Smooth muscle cell (in vitro differentiated cells): ENCODE data around the gene MTHFSD. TPM values are rescaled to one million over a fixed set of nuclear protein-coding genes. Genes with fewer than 3 reads are reported as not detected.
A peak's percentile ranks its signal among the peaks of the same experiment; 100 is the strongest.

Experiments used
- DNase-seq: peaks from one replicate; lab custom pipeline; 2025; ENCODE audit not compliant: unreplicated experiment; lab: John Stamatoyannopoulos, UW
- H2AFZ ChIP-seq: fragments of 200-600 bp; sonication (generic); 2 replicates; pipeline ENCODE4 v1.6.0; 2016; ENCODE audit warnings: antibody characterized with exemption, low read depth, mild to moderate bottlenecking
- H3F3A ChIP-seq: fragments of 200-600 bp; sonication (generic); 2 replicates; pipeline ENCODE4 v1.6.0; 2017; ENCODE audit warnings: antibody characterized with exemption, low read depth
- H3K27ac ChIP-seq: fragments of 200-600 bp; sonication (generic); 2 replicates; pipeline ENCODE4 v1.5.1; 2016; ENCODE audit warnings: low read depth, mild to moderate bottlenecking
- H3K27me3 ChIP-seq: fragments of 200-600 bp; sonication (generic); 2 replicates; pipeline ENCODE4 v1.6.1; 2016; ENCODE audit warnings: low read depth, mild to moderate bottlenecking
- H3K36me3 ChIP-seq: fragments of 200-600 bp; sonication (generic); 2 replicates; pipeline ENCODE4 v1.5.1; 2016; ENCODE audit warnings: low read depth
- H3K4me1 ChIP-seq: fragments of 200-600 bp; sonication (generic); 2 replicates; pipeline ENCODE4 v1.5.1; 2016; ENCODE audit warnings: low read depth
- H3K4me2 ChIP-seq: fragments of 200-600 bp; sonication (generic); 2 replicates; pipeline ENCODE4 v1.6.0; 2016; ENCODE audit warnings: mild to moderate bottlenecking
- H3K4me3 ChIP-seq: fragments of 200-600 bp; sonication (generic); 2 replicates; pipeline ENCODE4 v1.5.1; 2016; ENCODE audit warnings: mild to moderate bottlenecking
- H3K79me2 ChIP-seq: fragments of 200-600 bp; sonication (generic); 2 replicates; pipeline ENCODE4 v1.6.0; 2016; ENCODE audit warnings: low read depth, mild to moderate bottlenecking
- H3K9ac ChIP-seq: fragments of 200-600 bp; sonication (generic); 2 replicates; pipeline ENCODE4 v1.6.0; 2016; ENCODE audit warnings: low read depth
- H3K9me3 ChIP-seq: fragments of 200-600 bp; sonication (generic); replicated peaks from 2 replicates; pipeline ENCODE4 v1.5.1; 2016; ENCODE audit warnings: low read depth
- H4K20me1 ChIP-seq: fragments of 200-600 bp; sonication (generic); 2 replicates; pipeline ENCODE4 v1.6.0; 2016; ENCODE audit warnings: low read depth
- WGBS: methylation state at CpG from one replicate; pipeline ENCODE4 v1.1.7; 2016; ENCODE audit warnings: low lambda C conversion rate; 5-methylcytosine and 5-hydroxymethylcytosine counted together
- polyA plus RNA-seq: library from polyadenylated mRNA; unstranded; fragments of >200 nt; fragmentation: Nextera tagmentation; extraction: Ambion mirVana; gene quantifications from 2 replicates; pipeline ENCODE4 v1.2.1, GENCODE V29; 2016
- total RNA-seq: library from RNA; depleted of rRNA; stranded (reverse); fragments of >200 nt; gene quantifications from 2 replicates; pipeline ENCODE4 v1.2.3, GENCODE V29; 2014
- TF ChIP-seq, protein P1 (sequence below): fragments of 200-600 bp; sonication (generic); IDR thresholded peaks from 2 replicates; pipeline ENCODE4 v1.5.1; 2017; ENCODE audit warnings: borderline replicate concordance, mild to moderate bottlenecking, antibody characterized with exemption; ENCODE audit not compliant: insufficient read depth, poor library complexity, severe bottlenecking

Gene MTHFSD
- total and polyA plus RNA-seq, 2 experiments from 2014 or later = 13.3 to 23.0 TPM

DNA sequence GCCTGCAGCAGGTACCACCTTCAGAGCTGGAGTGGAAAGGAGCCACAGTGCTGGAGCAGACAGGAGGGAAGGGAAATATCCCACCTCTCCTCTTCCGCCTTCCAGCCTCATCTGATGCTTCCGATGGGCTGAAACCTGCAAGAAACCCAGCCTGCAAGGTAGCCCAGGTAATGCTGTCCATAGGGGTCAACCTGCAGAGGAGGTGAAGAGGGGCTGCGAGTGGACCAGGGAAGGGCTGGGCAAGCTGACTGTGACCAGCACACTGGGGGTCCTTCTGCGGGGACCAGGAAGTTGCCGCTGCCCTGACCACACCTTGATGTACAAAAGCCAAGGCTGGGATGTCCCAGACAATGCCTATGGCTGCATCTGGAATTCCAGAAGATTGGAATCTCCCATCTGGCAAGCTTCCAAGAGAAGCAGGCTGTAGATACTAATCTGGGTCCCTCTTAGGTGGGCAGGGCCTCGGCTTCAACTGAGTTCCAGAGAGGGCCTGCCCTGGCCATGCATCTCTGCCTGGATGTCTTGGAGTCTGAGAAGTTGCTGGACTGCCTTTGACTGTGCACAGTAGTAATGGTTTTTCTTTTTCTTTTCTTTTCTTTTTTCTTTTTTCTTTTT, 29.1 kb upstream of the MTHFSD start:
- Histone ChIP-seq H3K4me3 (no peak overlapping the region), H3K9me3 (no peaks in the 10 kb centered on the region), H3K79me2 (no peaks in the 10 kb centered on the region), H3F3A (no peaks in the 10 kb centered on the region), H3K9ac (no peak overlapping the region), H3K27ac (no peak overlapping the region), H2AFZ (no peak overlapping the region), H3K4me2 (no peak overlapping the region), H4K20me1 (no peaks in the 10 kb centered on the region), H3K36me3 (no peaks in the 10 kb centered on the region), H3K4me1 (peaks cover 3% of the 10 kb centered on the region), H3K27me3 (peaks cover 4% of the 10 kb centered on the region)
- WGBS = 82% methylated on average over 6 of the region's 6 CpGs
- no peak for DNase-seq
- TF ChIP-seq, protein P1, sequence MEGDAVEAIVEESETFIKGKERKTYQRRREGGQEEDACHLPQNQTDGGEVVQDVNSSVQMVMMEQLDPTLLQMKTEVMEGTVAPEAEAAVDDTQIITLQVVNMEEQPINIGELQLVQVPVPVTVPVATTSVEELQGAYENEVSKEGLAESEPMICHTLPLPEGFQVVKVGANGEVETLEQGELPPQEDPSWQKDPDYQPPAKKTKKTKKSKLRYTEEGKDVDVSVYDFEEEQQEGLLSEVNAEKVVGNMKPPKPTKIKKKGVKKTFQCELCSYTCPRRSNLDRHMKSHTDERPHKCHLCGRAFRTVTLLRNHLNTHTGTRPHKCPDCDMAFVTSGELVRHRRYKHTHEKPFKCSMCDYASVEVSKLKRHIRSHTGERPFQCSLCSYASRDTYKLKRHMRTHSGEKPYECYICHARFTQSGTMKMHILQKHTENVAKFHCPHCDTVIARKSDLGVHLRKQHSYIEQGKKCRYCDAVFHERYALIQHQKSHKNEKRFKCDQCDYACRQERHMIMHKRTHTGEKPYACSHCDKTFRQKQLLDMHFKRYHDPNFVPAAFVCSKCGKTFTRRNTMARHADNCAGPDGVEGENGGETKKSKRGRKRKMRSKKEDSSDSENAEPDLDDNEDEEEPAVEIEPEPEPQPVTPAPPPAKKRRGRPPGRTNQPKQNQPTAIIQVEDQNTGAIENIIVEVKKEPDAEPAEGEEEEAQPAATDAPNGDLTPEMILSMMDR = no peak

DNA sequence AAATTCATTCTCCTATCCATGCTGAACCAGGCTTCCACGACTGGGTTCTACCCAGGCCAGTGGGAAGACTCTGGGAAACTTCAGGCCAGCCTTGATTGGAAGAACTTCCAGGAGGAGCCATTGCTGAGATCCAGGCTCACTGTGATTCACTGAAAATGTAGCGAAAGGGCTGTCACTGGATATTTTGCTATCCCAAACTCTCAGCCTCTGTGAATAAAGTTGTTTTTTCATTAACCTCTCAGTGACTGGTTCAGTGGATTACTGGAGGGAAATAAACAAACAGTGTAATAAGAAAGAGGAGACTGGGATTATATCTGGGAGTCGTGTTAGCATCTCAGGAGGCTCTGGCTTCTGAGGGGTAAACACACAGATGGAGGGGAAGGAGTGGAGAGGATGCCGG, 26.4 kb upstream of the MTHFSD start:
- Histone ChIP-seq H3K4me2 (peak overlapping the region; percentile 14), H4K20me1 (no peaks in the 10 kb centered on the region), H3K9me3 (no peaks in the 10 kb centered on the region), H3K79me2 (no peaks in the 10 kb centered on the region), H3F3A (no peaks in the 10 kb centered on the region), H3K4me1 (peaks cover 19% of the 10 kb centered on the region), H3K27ac (no peak overlapping the region), H2AFZ (no peak overlapping the region), H3K9ac (no peak overlapping the region), H3K36me3 (no peaks in the 10 kb centered on the region), H3K27me3 (peaks cover 4% of the 10 kb centered on the region), H3K4me3 (no peak overlapping the region)
- DNase-seq = no peak
- TF ChIP-seq, protein P1 = no peak
- 63% methylated on average over 4 of the region's 4 CpGs for WGBS

DNA sequence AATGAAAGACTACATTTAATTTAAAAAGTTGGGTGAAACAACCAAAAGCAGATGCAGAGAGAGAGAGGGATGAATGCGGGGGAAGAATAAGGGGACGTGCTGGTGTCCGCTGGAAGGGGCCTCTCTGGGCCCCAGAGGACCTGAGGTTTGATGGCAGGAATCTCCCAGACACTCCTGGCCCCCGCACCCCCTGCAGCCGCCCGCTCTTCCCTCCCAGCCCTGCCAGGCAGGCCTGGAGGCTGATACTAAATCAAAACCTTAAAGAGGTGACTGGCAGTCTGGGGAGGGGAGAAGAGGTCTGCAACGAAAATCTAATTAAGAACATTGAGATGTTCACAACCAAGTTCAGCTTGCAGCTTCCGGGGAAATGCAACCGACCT, 25.7 kb upstream of the MTHFSD start:
- H4K20me1 ChIP-seq = no peaks in the 10 kb centered on the region
- H3K4me1 ChIP-seq = peaks cover 22% of the 10 kb centered on the region
- TF ChIP-seq, protein P1 = no peak
- H3K9me3 ChIP-seq = no peaks in the 10 kb centered on the region
- WGBS = 89% methylated on average over 9 of the region's 9 CpGs
- no peaks in the 10 kb centered on the region for H3F3A ChIP-seq
- peak overlapping the region; percentile 6 for H3K4me3 ChIP-seq
- H3K9ac ChIP-seq = no peak overlapping the region
- no peaks in the 10 kb centered on the region for H3K36me3 ChIP-seq
- no peak overlapping the region for H3K27ac ChIP-seq
- H2AFZ ChIP-seq = no peak overlapping the region
- no peaks in the 10 kb centered on the region for H3K79me2 ChIP-seq
- peaks cover 4% of the 10 kb centered on the region for H3K27me3 ChIP-seq
- DNase-seq = no peak
- H3K4me2 ChIP-seq = peak overlapping the region; percentile 91
